Measurements from ENCODE around the gene RBMS1. TPM values are rescaled to one million over a fixed set of nuclear protein-coding genes. Genes with fewer than 3 reads are reported as not detected.

Gene RBMS1
- total RNA-seq, 4 donors from 2014 or later, result 13.5 to 31.6 (median 23.0) TPM

DNA sequence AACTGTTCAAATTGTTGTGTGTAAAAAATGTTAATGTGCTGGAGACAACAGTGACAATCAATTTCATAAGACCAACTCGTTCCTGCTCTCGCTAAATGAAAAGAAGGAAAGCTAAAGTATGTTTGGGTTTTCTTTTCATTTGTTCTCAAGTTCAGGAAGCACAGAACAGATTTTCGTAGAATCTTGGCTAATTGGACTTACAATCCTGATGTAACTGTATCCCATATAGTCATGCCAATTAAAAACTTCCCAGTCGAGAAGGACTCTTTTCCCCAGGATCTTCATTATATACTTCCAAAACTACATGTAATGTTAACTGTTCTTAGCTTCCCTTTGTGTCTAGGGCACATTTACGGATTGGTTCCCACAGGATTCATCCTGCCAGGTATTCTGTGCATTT, 158.2 kb downstream of the RBMS1 start:
- WGBS, 2 donors (ENCODE audit: low coverage in 1 of 2), result 70 to 75% methylated on average over 3 to 5 of the region's 5 CpGs
- Histone ChIP-seq H3K4me1 (peaks cover 6 to 73% (median 17%) of the 10 kb centered on the region in 4 donors), H3K27ac (peak overlapping the region in 1 of 4 donors; percentile 24), H3K4me3 (no peak overlapping the region), H3K36me3 (no peaks in the 10 kb centered on the region), H3K9me3 (no peaks in the 10 kb centered on the region), H3K27me3 (no peaks in the 10 kb centered on the region)
- TF ChIP-seq POLR2A (IDR thresholded peaks at IDR 0.05), result no peak
- no peak for TF ChIP-seq EP300 (IDR thresholded peaks at IDR 0.05; ENCODE audit: low read depth)
- TF ChIP-seq POLR2AphosphoS5 (IDR thresholded peaks at IDR 0.05), result no peak
- TF ChIP-seq, protein P1, sequence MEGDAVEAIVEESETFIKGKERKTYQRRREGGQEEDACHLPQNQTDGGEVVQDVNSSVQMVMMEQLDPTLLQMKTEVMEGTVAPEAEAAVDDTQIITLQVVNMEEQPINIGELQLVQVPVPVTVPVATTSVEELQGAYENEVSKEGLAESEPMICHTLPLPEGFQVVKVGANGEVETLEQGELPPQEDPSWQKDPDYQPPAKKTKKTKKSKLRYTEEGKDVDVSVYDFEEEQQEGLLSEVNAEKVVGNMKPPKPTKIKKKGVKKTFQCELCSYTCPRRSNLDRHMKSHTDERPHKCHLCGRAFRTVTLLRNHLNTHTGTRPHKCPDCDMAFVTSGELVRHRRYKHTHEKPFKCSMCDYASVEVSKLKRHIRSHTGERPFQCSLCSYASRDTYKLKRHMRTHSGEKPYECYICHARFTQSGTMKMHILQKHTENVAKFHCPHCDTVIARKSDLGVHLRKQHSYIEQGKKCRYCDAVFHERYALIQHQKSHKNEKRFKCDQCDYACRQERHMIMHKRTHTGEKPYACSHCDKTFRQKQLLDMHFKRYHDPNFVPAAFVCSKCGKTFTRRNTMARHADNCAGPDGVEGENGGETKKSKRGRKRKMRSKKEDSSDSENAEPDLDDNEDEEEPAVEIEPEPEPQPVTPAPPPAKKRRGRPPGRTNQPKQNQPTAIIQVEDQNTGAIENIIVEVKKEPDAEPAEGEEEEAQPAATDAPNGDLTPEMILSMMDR (IDR thresholded peaks at IDR 0.05), result no peak
- intact Hi-C loops (cut with DNase I; ENCODE audit: low total_unique reads), result no loop called here
- DNase-seq, result no peak
- in situ Hi-C loops (cut with MboI; ENCODE audit: low pct_ligation_motif_present in 1 of 4, low pct_unique_long_range_greater_than_20kb in 1 of 4, low sequenced_read_pairs in 3 of 4), result no loop called here

DNA sequence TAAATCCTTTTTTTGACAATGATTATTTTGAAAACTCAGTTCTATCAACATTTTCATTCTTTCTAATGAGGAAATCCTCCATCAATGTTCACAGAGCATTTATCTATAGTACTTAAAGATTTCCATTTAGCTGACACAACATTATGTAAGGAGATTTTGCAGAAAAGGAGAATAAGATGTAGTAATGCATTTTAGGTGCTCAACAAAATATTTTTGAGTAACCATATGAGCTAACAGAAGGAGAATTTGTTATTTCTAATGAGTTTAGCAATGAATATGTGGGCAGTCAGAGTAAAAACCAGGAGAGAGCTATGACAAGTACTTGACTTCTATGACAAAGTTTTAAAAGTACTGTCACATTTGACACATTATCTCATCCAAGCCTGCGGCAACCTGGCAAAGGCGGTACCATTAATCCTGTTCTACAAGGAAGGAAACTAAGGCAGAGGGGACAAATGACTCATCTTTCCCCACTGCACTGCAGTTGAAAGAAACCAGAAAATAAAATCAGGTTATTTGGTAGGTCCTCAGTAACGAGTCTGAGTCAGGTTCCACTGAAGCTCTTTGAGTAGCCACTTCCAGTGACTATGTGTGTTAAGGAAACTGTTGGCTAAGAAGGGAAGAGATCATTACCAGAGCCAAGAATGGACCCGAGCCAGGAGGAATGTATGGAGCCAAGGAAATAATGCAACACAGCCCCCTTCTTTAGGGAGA, 159.4 kb downstream of the RBMS1 start:
- Histone ChIP-seq H3K4me1 (peaks cover 6 to 69% (median 21%) of the 10 kb centered on the region in 4 donors), H3K27ac (peak overlapping the region in 1 of 4 donors; percentile 36), H3K9me3 (no peaks in the 10 kb centered on the region), H3K36me3 (no peaks in the 10 kb centered on the region), H3K4me3 (no peak overlapping the region), H3K27me3 (no peaks in the 10 kb centered on the region)
- DNase-seq, result no peak
- in situ Hi-C loops (cut with MboI; ENCODE audit: low pct_ligation_motif_present in 1 of 4, low pct_unique_long_range_greater_than_20kb in 1 of 4, low sequenced_read_pairs in 3 of 4) (no loop called here), intact Hi-C loops (cut with DNase I; ENCODE audit: low total_unique reads) (no loop called here)
- TF ChIP-seq, protein P1 (IDR thresholded peaks at IDR 0.05), result no peak
- TF ChIP-seq POLR2AphosphoS5 (IDR thresholded peaks at IDR 0.05) (no peak), EP300 (IDR thresholded peaks at IDR 0.05; ENCODE audit: low read depth) (no peak), POLR2A (IDR thresholded peaks at IDR 0.05) (no peak)
- 18 to 63% methylated on average over 2 to 4 of the region's 4 CpGs for WGBS, 2 donors (ENCODE audit: low coverage in 1 of 2)

DNA sequence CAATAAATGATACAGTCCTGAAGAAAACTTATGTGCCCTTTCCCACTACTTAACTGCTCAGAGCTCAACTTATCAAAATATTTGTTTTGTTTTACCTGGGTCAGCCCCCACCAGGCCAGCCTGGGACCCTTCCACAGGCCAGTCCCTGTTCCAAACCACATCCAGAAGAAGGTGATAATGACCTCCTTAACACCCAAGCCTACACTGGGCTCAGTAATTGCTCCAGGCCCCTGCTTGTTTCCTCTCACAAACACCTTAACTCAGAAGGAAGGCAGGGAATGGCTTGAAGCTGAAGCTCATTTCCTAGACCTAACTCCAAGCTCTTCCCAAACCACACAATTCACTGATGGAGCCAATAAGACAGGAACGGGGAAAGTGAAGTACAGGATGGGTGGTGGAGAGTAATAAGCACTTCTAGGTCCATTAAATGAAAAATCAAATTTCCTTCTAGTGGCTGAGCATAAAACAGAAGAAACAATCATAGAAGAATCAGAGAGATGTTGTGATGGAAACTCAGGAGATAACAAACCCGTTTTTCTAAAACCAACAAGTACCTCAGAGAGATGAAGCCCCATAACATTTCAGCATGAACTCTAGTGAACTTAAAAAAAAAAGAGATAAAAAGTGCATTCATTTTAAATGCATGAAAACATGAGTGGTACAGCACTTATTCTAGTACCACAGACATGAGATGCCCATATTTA, 160.1 kb downstream of the RBMS1 start:
- Histone ChIP-seq H3K27me3 (no peaks in the 10 kb centered on the region), H3K9me3 (no peaks in the 10 kb centered on the region), H3K27ac (no peak overlapping the region), H3K4me1 (peaks cover 6 to 69% (median 25%) of the 10 kb centered on the region in 4 donors), H3K4me3 (no peak overlapping the region), H3K36me3 (no peaks in the 10 kb centered on the region)
- intact Hi-C loops (cut with DNase I; ENCODE audit: low total_unique reads) (no loop called here), in situ Hi-C loops (cut with MboI; ENCODE audit: low pct_ligation_motif_present in 1 of 4, low pct_unique_long_range_greater_than_20kb in 1 of 4, low sequenced_read_pairs in 3 of 4) (no loop called here)
- no peak for TF ChIP-seq EP300 (IDR thresholded peaks at IDR 0.05; ENCODE audit: low read depth)
- TF ChIP-seq, protein P1 (IDR thresholded peaks at IDR 0.05), result no peak
- TF ChIP-seq POLR2A (IDR thresholded peaks at IDR 0.05), result no peak
- no peak for TF ChIP-seq POLR2AphosphoS5 (IDR thresholded peaks at IDR 0.05)
- WGBS, 2 donors (ENCODE audit: low coverage in 1 of 2), result 79 to 81% methylated on average over 2 of the region's 2 CpGs
- no peak for DNase-seq

DNA sequence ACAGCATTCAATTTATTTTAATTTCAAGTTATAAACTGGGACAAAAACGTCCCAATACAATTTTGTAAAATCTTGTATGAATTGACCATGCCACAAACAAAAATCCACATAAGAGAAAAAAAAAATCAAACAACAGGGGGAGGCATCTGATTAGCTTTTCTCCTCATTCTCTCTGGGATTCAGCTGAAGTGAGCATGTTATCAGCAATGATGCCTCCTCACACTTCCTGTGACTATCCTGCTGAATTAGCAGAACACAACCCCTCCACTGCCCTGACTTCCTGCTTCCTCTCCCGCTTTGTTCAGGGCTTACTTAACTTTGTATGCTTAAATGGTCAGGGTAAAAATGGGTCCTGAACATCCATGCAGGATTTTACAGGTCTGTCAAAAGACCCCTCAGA, 161.3 kb downstream of the RBMS1 start:
- Histone ChIP-seq H3K9me3 (no peaks in the 10 kb centered on the region), H3K27me3 (no peaks in the 10 kb centered on the region), H3K27ac (no peak overlapping the region), H3K4me1 (peaks cover 12 to 75% (median 30%) of the 10 kb centered on the region in 4 donors), H3K4me3 (no peak overlapping the region), H3K36me3 (no peaks in the 10 kb centered on the region)
- intact Hi-C loops (cut with DNase I; ENCODE audit: low total_unique reads) (no loop called here), in situ Hi-C loops (cut with MboI; ENCODE audit: low pct_ligation_motif_present in 1 of 4, low pct_unique_long_range_greater_than_20kb in 1 of 4, low sequenced_read_pairs in 3 of 4) (no loop called here)
- WGBS, 2 donors (ENCODE audit: low coverage in 1 of 2), result 47 to 86% methylated on average over 1 to 2 of the region's 2 CpGs
- TF ChIP-seq, protein P1 (IDR thresholded peaks at IDR 0.05), result no peak
- no peak for TF ChIP-seq EP300 (IDR thresholded peaks at IDR 0.05; ENCODE audit: low read depth)
- no peak for TF ChIP-seq POLR2A (IDR thresholded peaks at IDR 0.05)
- TF ChIP-seq POLR2AphosphoS5 (IDR thresholded peaks at IDR 0.05), result no peak
- DNase-seq, result no peak
